SHP77 treated with DMSO at 0.1 percent for 48 hours (cell line): ENCODE results near the gene ANKRD1.
"Not testable (repeated sequence)": the region's sequence is repeated elsewhere in the genome, so short reads cannot be mapped to it uniquely, and the experiment has no call there.

Experiments used
- DNase-seq: peaks from one replicate; lab custom pipeline; 2025; lab: John Stamatoyannopoulos, UW

ANKRD1 gene

GRCh38 chr10:90912174-90912573 is 8.7 kb downstream of the ANKRD1 start:
- no peak for DNase-seq

- no peak for DNase-seq
Observed at GRCh38 chr10:90911133-90912051, 9.5 kb downstream of the ANKRD1 start.

- no peak for DNase-seq
Observed at GRCh38 chr10:90906596-90906995, 14.3 kb downstream of the ANKRD1 start.

- no peak for DNase-seq
Observed at GRCh38 chr10:90905925-90906324, 15.0 kb downstream of the ANKRD1 start.

GRCh38 chr10:90896916-90897315 is 24.0 kb downstream of the ANKRD1 start:
- DNase-seq, result not testable (repeated sequence)

- no peak for DNase-seq
Observed at GRCh38 chr10:90893190-90893589, 27.7 kb downstream of the ANKRD1 start.

- no peak for DNase-seq
Observed at GRCh38 chr10:90890347-90890746, 30.5 kb downstream of the ANKRD1 start.

GRCh38 chr10:90889636-90890035 is 31.3 kb downstream of the ANKRD1 start:
- no peak for DNase-seq

- no peak for DNase-seq
Observed at GRCh38 chr10:90888387-90888786, 32.5 kb downstream of the ANKRD1 start.

- no peak for DNase-seq
Observed at GRCh38 chr10:90887555-90887954, 33.3 kb downstream of the ANKRD1 start.

- DNase-seq, result no peak
Observed at GRCh38 chr10:90885176-90885575, 35.7 kb downstream of the ANKRD1 start.

- DNase-seq, result no peak
Observed at GRCh38 chr10:90884431-90884830, 36.5 kb downstream of the ANKRD1 start.

- DNase-seq, result not testable (repeated sequence)
Observed at GRCh38 chr10:90880059-90880719, 40.7 kb downstream of the ANKRD1 start.

GRCh38 chr10:90879062-90879461 is 41.8 kb downstream of the ANKRD1 start:
- DNase-seq, result no peak

GRCh38 chr10:90872648-90873020 is 48.3 kb downstream of the ANKRD1 start:
- DNase-seq, result no peak

GRCh38 chr10:90871766-90872647 is 48.9 kb downstream of the ANKRD1 start, which contains the start of gene RPP30:
Gene RPP30, plus strand, starts transcription at chr10:90871974. Its CDS starts 13 bp downstream, at chr10:90871987.
- DNase-seq, result peak; percentile 20

- DNase-seq, result no peak
Observed at GRCh38 chr10:90871279-90871765, 49.6 kb downstream of the ANKRD1 start.

- DNase-seq, result no peak
Observed at GRCh38 chr10:90866050-90866598, 54.8 kb downstream of the ANKRD1 start.

- DNase-seq, result no peak
Observed at GRCh38 chr10:90865401-90865800, 55.5 kb downstream of the ANKRD1 start.

GRCh38 chr10:90862908-90863514 is 57.9 kb downstream of the ANKRD1 start:
- no peak for DNase-seq
